SU-DHL-6 (cell line): ENCODE results near the gene TRRAP.

Experiments
- CTCF ChIP-seq: fragments of 200-600 bp; sonication (generic); IDR thresholded peaks from one replicate; pipeline ENCODE4 v1.5.1; 2017; ENCODE audit warnings: antibody characterized with exemption, mild to moderate bottlenecking, low read length, moderate library complexity; ENCODE audit not compliant: insufficient read depth, poor library complexity, severe bottlenecking
- EZH2phosphoT487 ChIP-seq: fragments of 200-600 bp; sonication (generic), shearing (Covaris generic); conservative IDR thresholded peaks from 2 replicates; pipeline ENCODE4 v1.6.1; 2018; ENCODE audit warnings: mild to moderate bottlenecking, antibody characterized with exemption, low read length, moderate library complexity, mixed read lengths

GRCh38 chr7:98907570-98907969 is 29.2 kb downstream of the TRRAP start:
- TF ChIP-seq CTCF = no peak
- no peak for TF ChIP-seq EZH2phosphoT487
